Endothelial cell (in vitro differentiated cells): ENCODE results near the gene CAMTA1. TPM values are rescaled to one million over a fixed set of nuclear protein-coding genes. Genes with fewer than 3 reads are reported as not detected.

Experiments used
- DNase-seq: peaks from one replicate; pipeline ENCODE4 v3.0.0; 2021; ENCODE audit warnings: low spot score
- H3K27ac Mint-ChIP-seq: one replicate; pipeline ENCODE4 v1.8.0; 2021; ENCODE audit warnings: mixed read lengths, inconsistent platforms; ENCODE audit not compliant: unreplicated experiment
- H3K27me3 Mint-ChIP-seq: one replicate; pipeline ENCODE4 v1.8.0; 2021; ENCODE audit warnings: mild to moderate bottlenecking, moderate library complexity, mixed read lengths, inconsistent platforms; ENCODE audit not compliant: unreplicated experiment
- H3K36me3 Mint-ChIP-seq: one replicate; pipeline ENCODE4 v1.8.0; 2021; ENCODE audit warnings: mild to moderate bottlenecking, low read depth, mixed read lengths, inconsistent platforms; ENCODE audit not compliant: unreplicated experiment
- H3K4me1 Mint-ChIP-seq: one replicate; pipeline ENCODE4 v1.8.0; 2021; ENCODE audit warnings: mild to moderate bottlenecking, mixed read lengths, inconsistent platforms; ENCODE audit not compliant: unreplicated experiment
- H3K4me3 Mint-ChIP-seq: one replicate; pipeline ENCODE4 v1.8.0; 2021; ENCODE audit warnings: mild to moderate bottlenecking, mixed read lengths, inconsistent platforms; ENCODE audit not compliant: unreplicated experiment
- H3K9me3 Mint-ChIP-seq: one replicate; pipeline ENCODE4 v1.8.0; 2021; ENCODE audit warnings: mixed read lengths, inconsistent platforms; ENCODE audit not compliant: unreplicated experiment
- CTCF ChIP-seq: fragments of 200-600 bp; sonication (generic); IDR thresholded peaks from one replicate; pipeline ENCODE4 v1.5.0; 2021; ENCODE audit warnings: antibody characterized with exemption; ENCODE audit not compliant: unreplicated experiment
- total RNA-seq: library from RNA; stranded (reverse); fragmentation: NEBNext Ultra II Directional; extraction: Animal tissue kit (Norgen Biotek cat#: 25700); gene quantifications from one replicate; pipeline ENCODE4 v1.2.1, GENCODE V29; 2021; ENCODE audit not compliant: unreplicated experiment

CAMTA1 gene
- total RNA-seq, 1 donor from 2014 or later = 87.3 TPM

GRCh38 chr1:7255303-7256058 lies 470.2 kb downstream of the CAMTA1 start:
- peaks cover 1% of the 10 kb centered on the region for H3K27me3 Mint-ChIP-seq
- DNase-seq = no peak
- H3K4me3 Mint-ChIP-seq = no peak overlapping the region
- H3K27ac Mint-ChIP-seq = no peak overlapping the region
- H3K9me3 Mint-ChIP-seq = no peaks in the 10 kb centered on the region
- no peaks in the 10 kb centered on the region for H3K36me3 Mint-ChIP-seq
- H3K4me1 Mint-ChIP-seq = peaks cover 7% of the 10 kb centered on the region
- no peak for TF ChIP-seq CTCF

GRCh38 chr1:7256526-7256925 lies 471.3 kb downstream of the CAMTA1 start:
- TF ChIP-seq CTCF = no peak
- peaks cover 7% of the 10 kb centered on the region for H3K4me1 Mint-ChIP-seq

GRCh38 chr1:7257225-7257624 lies 472.0 kb downstream of the CAMTA1 start:
- TF ChIP-seq CTCF = no peak
- H3K9me3 Mint-ChIP-seq = no peaks in the 10 kb centered on the region
- H3K27ac Mint-ChIP-seq = no peak overlapping the region
- H3K36me3 Mint-ChIP-seq = no peaks in the 10 kb centered on the region
- H3K27me3 Mint-ChIP-seq = peaks cover 1% of the 10 kb centered on the region
- DNase-seq = no peak
- peaks cover 7% of the 10 kb centered on the region for H3K4me1 Mint-ChIP-seq
- no peak overlapping the region for H3K4me3 Mint-ChIP-seq

More at GRCh38 chr1:7256526-7256925, 471.3 kb downstream of the CAMTA1 start:
- H3K27me3 Mint-ChIP-seq = peaks cover 1% of the 10 kb centered on the region
- H3K36me3 Mint-ChIP-seq = no peaks in the 10 kb centered on the region
- no peak for DNase-seq
- H3K9me3 Mint-ChIP-seq = no peaks in the 10 kb centered on the region
- no peak overlapping the region for H3K27ac Mint-ChIP-seq
- no peak overlapping the region for H3K4me3 Mint-ChIP-seq

GRCh38 chr1:7258589-7259135 lies 473.4 kb downstream of the CAMTA1 start:
- H3K36me3 Mint-ChIP-seq = no peaks in the 10 kb centered on the region
- no peak for DNase-seq
- H3K9me3 Mint-ChIP-seq = no peaks in the 10 kb centered on the region
- peaks cover 7% of the 10 kb centered on the region for H3K4me1 Mint-ChIP-seq
- H3K4me3 Mint-ChIP-seq = no peak overlapping the region
- H3K27me3 Mint-ChIP-seq = peaks cover 1% of the 10 kb centered on the region
- no peak overlapping the region for H3K27ac Mint-ChIP-seq
- no peak for TF ChIP-seq CTCF

- Mint-ChIP-seq H3K4me1 (peaks cover 7% of the 10 kb centered on the region), H3K36me3 (no peaks in the 10 kb centered on the region), H3K27me3 (no peaks in the 10 kb centered on the region), H3K27ac (no peak overlapping the region), H3K4me3 (no peak overlapping the region), H3K9me3 (no peaks in the 10 kb centered on the region)
- DNase-seq = no peak
- no peak for TF ChIP-seq CTCF
Measured at GRCh38 chr1:7259955-7260354, 474.7 kb downstream of the CAMTA1 start.
